ENCODE results near the gene LAMP1. TPM values are rescaled to one million over a fixed set of nuclear protein-coding genes. Genes with fewer than 3 reads are reported as not detected.
"Not testable (repeated sequence)": the region's sequence is repeated elsewhere in the genome, so short reads cannot be mapped to it uniquely, and the experiment has no call there.

LAMP1 gene
- total RNA-seq, 5 donors from 2014 or later (not counting 1 experiment from before 2014, with no cell fraction given): 83.6 to 120 (median 112) TPM

DNA sequence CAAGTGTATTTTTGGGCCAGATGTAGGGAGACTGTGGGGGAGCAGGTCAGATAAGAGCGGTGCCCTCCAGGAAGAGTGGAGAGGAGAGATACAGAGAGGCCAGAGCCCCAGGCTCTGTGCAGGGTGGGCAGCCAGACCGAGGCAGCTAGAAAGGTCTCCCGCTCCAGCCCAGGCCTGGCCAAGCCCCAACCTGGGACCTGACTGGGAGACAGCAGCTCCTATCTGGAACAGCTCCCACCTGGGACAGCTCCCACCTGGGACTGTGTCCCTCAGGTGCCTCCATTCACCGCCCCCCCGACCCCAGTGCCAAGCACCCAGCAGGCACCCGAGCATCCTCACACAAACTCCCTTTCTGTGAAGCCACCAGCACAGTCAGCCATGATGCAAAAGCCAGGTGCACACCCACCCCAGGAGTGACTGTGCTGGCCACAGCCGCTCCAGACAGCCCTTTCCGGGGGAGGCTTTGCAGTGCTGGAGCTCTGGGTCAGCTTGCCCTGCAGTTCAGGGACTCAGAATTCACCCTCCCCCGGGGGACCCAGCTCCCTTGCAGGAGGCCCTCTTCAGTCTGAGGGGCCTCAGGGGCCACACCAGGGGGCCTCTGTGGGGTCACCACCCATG lies 69.0 kb downstream of the LAMP1 start:
- H3K27me3 ChIP-seq (replicated peaks in 1 of 2; ENCODE audit: control insufficient read depth in 2 of 2, extremely low read depth in 1 of 2, insufficient read depth in 2 of 2, low read length in 1 of 2): peaks cover 0 to 56% of the 10 kb centered on the region in 2 experiments
- peaks cover 3 to 23% of the 10 kb centered on the region in 2 donors for H3K27me3 Mint-ChIP-seq
- no peak overlapping the region for H3K27ac ChIP-seq (ENCODE audit: low read length)
- H3K4me1 Mint-ChIP-seq: peaks cover 0 to 14% (median 8%) of the 10 kb centered on the region in 3 donors
- H3K36me3 ChIP-seq (ENCODE audit: control insufficient read depth in 2 of 2, extremely low read depth in 1 of 2, insufficient read depth in 1 of 2, low read length in 1 of 2): no peaks in the 10 kb centered on the region
- CTCF ChIA-PET: interaction anchor here in 1 of 2 donors (0.7 kb wide), 1 partner anchor 208 kb away, joined by 6 read pairs; no protein-coding TSS in a partner anchor
- peaks cover 0 to 14% of the 10 kb centered on the region in 2 experiments for H3K4me1 ChIP-seq (ENCODE audit: control insufficient read depth in 1 of 2, extremely low read depth in 1 of 2, insufficient read depth in 2 of 2, low read length in 2 of 2)
- POLR2A ChIA-PET: no interaction called here
- no peaks in the 10 kb centered on the region for H3K9me3 Mint-ChIP-seq
- peak overlapping the region in 1 of 3 donors; percentile 76 for H3K4me3 Mint-ChIP-seq
- H3K27ac Mint-ChIP-seq: peak overlapping the region in 1 of 2 donors; percentile 52
- H3K36me3 Mint-ChIP-seq: no peaks in the 10 kb centered on the region
- DNase-seq: no peak
- no peak for ATAC-seq (replicated peaks in 1 of 4)
- WGBS (ENCODE audit: insufficient coverage): 85% methylated on average over 5 of the region's 9 CpGs
- H3K4me3 ChIP-seq (ENCODE audit: control insufficient read depth in 1 of 2, extremely low read depth in 1 of 2, low read length in 1 of 2): no peak overlapping the region
- H3K9me3 ChIP-seq: no peaks in the 10 kb centered on the region

DNA sequence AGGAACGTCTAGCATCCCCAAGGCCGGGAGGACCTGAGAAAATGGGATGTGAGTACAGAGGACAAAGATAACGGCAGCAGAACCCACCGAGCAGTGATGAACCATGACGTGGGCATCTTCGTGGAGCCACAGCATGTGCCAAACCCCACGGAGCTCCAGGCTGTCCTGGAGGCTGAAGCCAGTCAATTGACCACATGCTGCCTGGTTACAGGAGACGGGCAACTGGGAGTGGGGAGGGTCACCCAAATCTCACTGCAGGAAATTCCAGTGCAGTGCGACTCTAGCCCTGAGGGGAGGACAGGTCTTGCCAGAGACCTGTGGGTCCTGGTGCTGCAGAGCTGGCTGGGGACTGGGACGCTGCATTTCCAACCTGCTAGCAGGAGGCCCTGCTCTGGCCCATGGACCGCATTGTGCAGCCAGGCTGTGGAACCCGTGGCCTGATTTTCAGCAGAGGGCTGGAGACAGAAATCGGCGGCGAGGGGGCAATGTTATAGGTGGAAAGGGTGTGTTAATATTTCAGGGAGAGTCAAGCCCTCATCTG lies 70.1 kb downstream of the LAMP1 start:
- DNase-seq: no peak
- Mint-ChIP-seq H3K36me3 (no peaks in the 10 kb centered on the region), H3K4me3 (no peak overlapping the region), H3K4me1 (peaks cover 0 to 12% (median 3%) of the 10 kb centered on the region in 3 donors), H3K27ac (no peak overlapping the region), H3K9me3 (no peaks in the 10 kb centered on the region), H3K27me3 (peaks cover 3 to 22% of the 10 kb centered on the region in 2 donors)
- Histone ChIP-seq H3K27me3 (replicated peaks in 1 of 2; ENCODE audit: control insufficient read depth in 2 of 2, extremely low read depth in 1 of 2, insufficient read depth in 2 of 2, low read length in 1 of 2) (peaks cover 0 to 49% of the 10 kb centered on the region in 2 experiments), H3K27ac (ENCODE audit: low read length) (no peak overlapping the region), H3K9me3 (no peaks in the 10 kb centered on the region), H3K4me3 (ENCODE audit: control insufficient read depth in 1 of 2, extremely low read depth in 1 of 2, low read length in 1 of 2) (no peak overlapping the region), H3K4me1 (ENCODE audit: control insufficient read depth in 1 of 2, extremely low read depth in 1 of 2, insufficient read depth in 2 of 2, low read length in 2 of 2) (peaks cover 0 to 14% of the 10 kb centered on the region in 2 experiments), H3K36me3 (ENCODE audit: control insufficient read depth in 2 of 2, extremely low read depth in 1 of 2, insufficient read depth in 1 of 2, low read length in 1 of 2) (no peaks in the 10 kb centered on the region)
- no peak for ATAC-seq (replicated peaks in 1 of 4)
- WGBS (ENCODE audit: insufficient coverage): 80% methylated on average over 9 of the region's 15 CpGs
- ChIA-PET POLR2A (no interaction called here), CTCF (interaction anchor here in 1 of 2 donors (0.7 kb wide), 1 partner anchor 209 kb away, joined by 6 read pairs; no protein-coding TSS in a partner anchor)

DNA sequence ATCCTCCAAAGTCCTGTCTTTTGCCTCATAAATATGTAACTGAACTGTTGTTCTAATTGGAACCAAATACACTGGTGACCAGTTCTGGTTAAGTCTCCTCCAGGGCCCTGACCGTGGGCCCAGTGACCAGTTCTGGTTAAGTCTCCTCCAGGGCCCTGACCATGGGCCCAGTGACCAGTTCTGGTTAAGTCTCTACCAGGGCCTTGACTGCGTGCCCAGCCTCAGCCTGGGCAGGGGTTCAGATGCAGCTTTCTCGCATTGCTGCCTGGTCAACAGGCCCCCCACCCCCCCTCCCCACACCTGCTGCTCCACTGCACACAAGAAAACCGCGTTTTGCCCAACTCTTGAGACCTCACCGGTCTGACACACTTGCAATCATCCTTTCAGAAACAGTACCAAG lies 70.7 kb downstream of the LAMP1 start:
- peaks cover 0 to 14% of the 10 kb centered on the region in 2 experiments for H3K4me1 ChIP-seq (ENCODE audit: control insufficient read depth in 1 of 2, extremely low read depth in 1 of 2, insufficient read depth in 2 of 2, low read length in 2 of 2)
- H3K27me3 ChIP-seq (replicated peaks in 1 of 2; ENCODE audit: control insufficient read depth in 2 of 2, extremely low read depth in 1 of 2, insufficient read depth in 2 of 2, low read length in 1 of 2): peaks cover 0 to 42% of the 10 kb centered on the region in 2 experiments
- no peak overlapping the region for H3K27ac ChIP-seq (ENCODE audit: low read length)
- ChIA-PET POLR2A (no interaction called here), CTCF (no interaction called here)
- H3K27me3 Mint-ChIP-seq: peaks cover 3 to 15% of the 10 kb centered on the region in 2 donors
- no peaks in the 10 kb centered on the region for H3K9me3 Mint-ChIP-seq
- H3K36me3 Mint-ChIP-seq: no peaks in the 10 kb centered on the region
- H3K9me3 ChIP-seq: no peaks in the 10 kb centered on the region
- H3K4me1 Mint-ChIP-seq: peaks cover 0 to 7% (median 3%) of the 10 kb centered on the region in 3 donors
- no peak overlapping the region for H3K4me3 ChIP-seq (ENCODE audit: control insufficient read depth in 1 of 2, extremely low read depth in 1 of 2, low read length in 1 of 2)
- DNase-seq (no peak), ATAC-seq (replicated peaks in 1 of 4) (no peak)
- H3K36me3 ChIP-seq (ENCODE audit: control insufficient read depth in 2 of 2, extremely low read depth in 1 of 2, insufficient read depth in 1 of 2, low read length in 1 of 2): no peaks in the 10 kb centered on the region
- no peak overlapping the region for H3K4me3 Mint-ChIP-seq
- 82% methylated on average over 4 of the region's 6 CpGs for WGBS (ENCODE audit: insufficient coverage)
- no peak overlapping the region for H3K27ac Mint-ChIP-seq

DNA sequence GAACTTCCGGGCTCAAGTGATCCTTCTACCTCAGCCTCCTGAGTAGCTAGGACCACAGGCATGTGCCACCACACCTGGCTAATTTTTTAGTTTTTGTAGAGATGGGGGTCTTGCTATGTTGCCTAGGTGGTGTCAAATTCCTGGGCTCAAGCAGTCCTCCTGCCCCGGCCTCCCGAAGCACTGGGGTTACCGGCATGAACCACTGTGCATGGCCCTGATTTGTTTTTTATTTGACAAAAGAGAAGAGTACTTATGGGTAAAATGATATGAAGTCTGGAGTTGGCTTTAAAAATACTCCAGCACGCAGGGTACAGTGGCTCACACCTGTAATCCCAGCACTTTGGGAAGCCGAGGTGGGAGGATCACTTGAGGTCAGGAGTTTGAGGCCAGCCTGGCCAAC lies 71.3 kb downstream of the LAMP1 start:
- H3K4me1 Mint-ChIP-seq; DNase-seq; H3K9me3 Mint-ChIP-seq; H3K27ac Mint-ChIP-seq; H3K36me3 Mint-ChIP-seq; H3K4me3 ChIP-seq (ENCODE audit: control insufficient read depth in 1 of 2, extremely low read depth in 1 of 2, low read length in 1 of 2); H3K36me3 ChIP-seq (ENCODE audit: control insufficient read depth in 2 of 2, extremely low read depth in 1 of 2, insufficient read depth in 1 of 2, low read length in 1 of 2); POLR2A ChIA-PET; H3K4me3 Mint-ChIP-seq; CTCF ChIA-PET; ATAC-seq (replicated peaks in 1 of 4); H3K27ac ChIP-seq (ENCODE audit: low read length); H3K9me3 ChIP-seq: not testable (repeated sequence)
- H3K27me3 Mint-ChIP-seq: peaks cover 3 to 15% of the 10 kb centered on the region in 2 donors
- WGBS (ENCODE audit: insufficient coverage): 96% methylated on average over 3 of the region's 6 CpGs
- Histone ChIP-seq H3K27me3 (replicated peaks in 1 of 2; ENCODE audit: control insufficient read depth in 2 of 2, extremely low read depth in 1 of 2, insufficient read depth in 2 of 2, low read length in 1 of 2) (peaks cover 0 to 39% of the 10 kb centered on the region in 2 experiments), H3K4me1 (ENCODE audit: control insufficient read depth in 1 of 2, extremely low read depth in 1 of 2, insufficient read depth in 2 of 2, low read length in 2 of 2) (peaks cover 0 to 12% of the 10 kb centered on the region in 2 experiments)

DNA sequence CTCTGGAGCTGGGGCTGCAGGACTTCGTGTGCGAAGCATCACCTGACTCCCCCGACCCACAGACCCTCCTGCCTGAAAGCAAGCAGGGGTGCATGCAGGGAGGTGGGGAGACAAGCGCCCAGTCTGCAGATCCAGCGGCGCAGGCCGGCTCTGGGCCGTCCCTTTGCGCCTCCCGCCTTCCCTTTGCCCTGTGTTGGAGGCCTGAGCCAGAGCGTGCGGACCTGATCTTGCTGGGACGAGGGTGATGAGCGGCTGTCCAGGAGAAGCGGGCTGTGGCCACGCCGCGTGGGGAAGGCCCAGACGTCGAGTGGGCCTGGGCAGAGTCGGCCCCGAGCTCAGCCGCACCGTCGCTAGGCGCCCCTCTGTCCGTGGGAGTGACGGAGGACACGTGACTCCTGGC lies 72.2 kb downstream of the LAMP1 start:
- Mint-ChIP-seq H3K9me3 (no peaks in the 10 kb centered on the region), H3K4me3 (no peak overlapping the region), H3K27ac (no peak overlapping the region), H3K36me3 (no peaks in the 10 kb centered on the region), H3K27me3 (peaks cover 3 to 15% of the 10 kb centered on the region in 2 donors), H3K4me1 (peaks cover 0 to 6% (median 3%) of the 10 kb centered on the region in 3 donors)
- peaks cover 0 to 39% of the 10 kb centered on the region in 2 experiments for H3K27me3 ChIP-seq (replicated peaks in 1 of 2; ENCODE audit: control insufficient read depth in 2 of 2, extremely low read depth in 1 of 2, insufficient read depth in 2 of 2, low read length in 1 of 2)
- WGBS (ENCODE audit: insufficient coverage): 91% methylated on average over 26 of the region's 29 CpGs
- no peak overlapping the region for H3K27ac ChIP-seq (ENCODE audit: low read length)
- ChIA-PET CTCF (no interaction called here), POLR2A (no interaction called here)
- H3K4me3 ChIP-seq (ENCODE audit: control insufficient read depth in 1 of 2, extremely low read depth in 1 of 2, low read length in 1 of 2): no peak overlapping the region
- DNase-seq (no peak), ATAC-seq (replicated peaks in 1 of 4) (no peak)
- no peaks in the 10 kb centered on the region for H3K9me3 ChIP-seq
- peaks cover 0 to 8% of the 10 kb centered on the region in 2 experiments for H3K4me1 ChIP-seq (ENCODE audit: control insufficient read depth in 1 of 2, extremely low read depth in 1 of 2, insufficient read depth in 2 of 2, low read length in 2 of 2)
- H3K36me3 ChIP-seq (ENCODE audit: control insufficient read depth in 2 of 2, extremely low read depth in 1 of 2, insufficient read depth in 1 of 2, low read length in 1 of 2): no peaks in the 10 kb centered on the region

DNA sequence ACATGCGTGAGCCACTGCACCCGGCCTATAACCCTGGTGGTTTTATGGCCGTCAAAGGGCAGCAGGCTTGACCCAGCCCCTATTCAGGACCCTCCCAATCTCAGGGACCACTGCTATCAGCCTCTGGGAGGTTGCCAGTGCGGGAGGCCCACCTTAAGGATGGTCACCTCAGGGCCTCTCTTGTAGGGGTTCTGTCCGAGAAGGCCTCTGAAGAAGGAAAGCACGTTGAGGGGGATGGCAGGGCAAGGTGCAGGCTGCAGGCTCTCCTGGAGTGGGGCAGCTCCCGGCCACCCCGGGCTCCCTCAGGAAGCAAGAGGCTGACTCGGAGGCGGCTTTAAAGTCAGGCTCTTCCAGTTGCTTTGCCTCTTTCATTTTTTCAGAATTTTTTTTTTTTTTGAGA lies 72.8 kb downstream of the LAMP1 start:
- ATAC-seq (replicated peaks in 1 of 4) (no peak), DNase-seq (no peak)
- H3K27me3 ChIP-seq (replicated peaks in 1 of 2; ENCODE audit: control insufficient read depth in 2 of 2, extremely low read depth in 1 of 2, insufficient read depth in 2 of 2, low read length in 1 of 2): peaks cover 0 to 36% of the 10 kb centered on the region in 2 experiments
- H3K4me1 ChIP-seq (ENCODE audit: control insufficient read depth in 1 of 2, extremely low read depth in 1 of 2, insufficient read depth in 2 of 2, low read length in 2 of 2): peaks cover 0 to 2% of the 10 kb centered on the region in 2 experiments
- no peak overlapping the region for H3K27ac ChIP-seq (ENCODE audit: low read length)
- H3K36me3 ChIP-seq (ENCODE audit: control insufficient read depth in 2 of 2, extremely low read depth in 1 of 2, insufficient read depth in 1 of 2, low read length in 1 of 2): no peaks in the 10 kb centered on the region
- no peak overlapping the region for H3K4me3 Mint-ChIP-seq
- ChIA-PET CTCF (no interaction called here), POLR2A (interaction anchor here in 1 of 2 donors (0.6 kb wide), 1 partner anchor 437 kb away, joined by 3 read pairs; no protein-coding TSS in a partner anchor)
- WGBS (ENCODE audit: insufficient coverage): 89% methylated on average over 10 of the region's 10 CpGs
- H3K9me3 Mint-ChIP-seq: no peaks in the 10 kb centered on the region
- H3K4me3 ChIP-seq (ENCODE audit: control insufficient read depth in 1 of 2, extremely low read depth in 1 of 2, low read length in 1 of 2): no peak overlapping the region
- peaks cover 7 to 19% of the 10 kb centered on the region in 2 donors for H3K27me3 Mint-ChIP-seq
- peaks cover 0 to 6% (median 3%) of the 10 kb centered on the region in 3 donors for H3K4me1 Mint-ChIP-seq
- no peaks in the 10 kb centered on the region for H3K9me3 ChIP-seq
- H3K27ac Mint-ChIP-seq: no peak overlapping the region
- no peaks in the 10 kb centered on the region for H3K36me3 Mint-ChIP-seq

Measured in T-cell (primary cell).